ENCODE data around the gene ATP8A2. TPM values are rescaled to one million over a fixed set of nuclear protein-coding genes. Genes with fewer than 3 reads are reported as not detected.

The ATP8A2 gene
- polyA plus RNA-seq, 3 donors, result not detected

GRCh38 chr13:25645681-25646080 is 273.9 kb downstream of the ATP8A2 start:
- H3K4me2 ChIP-seq (replicated peaks; ENCODE audit: extremely low read depth, low read length, poor library complexity, severe bottlenecking), result no peak overlapping the region
- no peaks in the 10 kb centered on the region for H3K27me3 ChIP-seq (ENCODE audit: control insufficient read depth in 2 of 2, insufficient read depth in 2 of 2, low read length in 2 of 2)
- no peak overlapping the region for H3K27ac ChIP-seq (ENCODE audit: low read depth in 1 of 2, low read length in 2 of 2)
- peaks cover 4 to 10% of the 10 kb centered on the region in 2 donors for H3K9me3 ChIP-seq (replicated peaks in 1 of 2; ENCODE audit: control insufficient read depth in 1 of 2, insufficient read depth in 1 of 2, low read length in 2 of 2)
- H3K36me3 ChIP-seq (replicated peaks in 1 of 2; ENCODE audit: control insufficient read depth in 1 of 2, insufficient read depth in 2 of 2, low read length in 2 of 2), result no peaks in the 10 kb centered on the region
- Mint-ChIP-seq H3K4me3 (no peak overlapping the region), H3K27ac (no peak overlapping the region), H3K36me3 (no peaks in the 10 kb centered on the region), H3K27me3 (ENCODE audit: low read depth in 3 of 3) (peaks cover 0 to 2% (median 0%) of the 10 kb centered on the region in 3 donors), H3K4me1 (no peaks in the 10 kb centered on the region), H3K9me3 (peaks cover 5 to 21% (median 13%) of the 10 kb centered on the region in 7 donors)
- TF ChIP-seq CTCF (IDR thresholded peaks at IDR 0.05), result no peak
- H3K79me2 ChIP-seq (ENCODE audit: insufficient read depth, low read length), result no peaks in the 10 kb centered on the region
- H3K4me3 ChIP-seq (replicated peaks in 1 of 3; ENCODE audit: low read depth in 2 of 3, low read length in 3 of 3), result no peak overlapping the region
- DNase-seq, result no peak
- WGBS (ENCODE audit: insufficient coverage), result no CpG with 5 or more reads among the region's 1 CpG
- no peak overlapping the region for H2AFZ ChIP-seq (ENCODE audit: insufficient read depth, low read depth, low read length, poor library complexity, severe bottlenecking)
- no peaks in the 10 kb centered on the region for H3K4me1 ChIP-seq (ENCODE audit: control insufficient read depth in 1 of 2, insufficient read depth in 2 of 2, low read length in 2 of 2)
- H3K9ac ChIP-seq (ENCODE audit: insufficient read depth, low read length, poor library complexity, severe bottlenecking), result no peak overlapping the region
- intact Hi-C loops (cut with micrococcal nuclease), result no loop called here
- no peaks in the 10 kb centered on the region for H4K20me1 ChIP-seq (ENCODE audit: insufficient read depth, low read length)

- Mint-ChIP-seq H3K27ac (no peak overlapping the region), H3K4me3 (no peak overlapping the region), H3K9me3 (peaks cover 7 to 25% (median 12%) of the 10 kb centered on the region in 7 donors), H3K4me1 (no peaks in the 10 kb centered on the region), H3K36me3 (no peaks in the 10 kb centered on the region), H3K27me3 (ENCODE audit: low read depth in 3 of 3) (peaks cover 0 to 2% (median 0%) of the 10 kb centered on the region in 3 donors)
- intact Hi-C loops (cut with micrococcal nuclease), result no loop called here
- Histone ChIP-seq H3K36me3 (replicated peaks in 1 of 2; ENCODE audit: control insufficient read depth in 1 of 2, insufficient read depth in 2 of 2, low read length in 2 of 2) (no peaks in the 10 kb centered on the region), H2AFZ (ENCODE audit: insufficient read depth, low read depth, low read length, poor library complexity, severe bottlenecking) (no peak overlapping the region), H3K9ac (ENCODE audit: insufficient read depth, low read length, poor library complexity, severe bottlenecking) (no peak overlapping the region), H3K79me2 (ENCODE audit: insufficient read depth, low read length) (no peaks in the 10 kb centered on the region), H3K4me3 (replicated peaks in 1 of 3; ENCODE audit: low read depth in 2 of 3, low read length in 3 of 3) (no peak overlapping the region), H3K27ac (ENCODE audit: low read depth in 1 of 2, low read length in 2 of 2) (no peak overlapping the region), H3K9me3 (replicated peaks in 1 of 2; ENCODE audit: control insufficient read depth in 1 of 2, insufficient read depth in 1 of 2, low read length in 2 of 2) (peaks cover 4 to 10% of the 10 kb centered on the region in 2 donors), H3K27me3 (ENCODE audit: control insufficient read depth in 2 of 2, insufficient read depth in 2 of 2, low read length in 2 of 2) (no peaks in the 10 kb centered on the region), H3K4me1 (ENCODE audit: control insufficient read depth in 1 of 2, insufficient read depth in 2 of 2, low read length in 2 of 2) (no peaks in the 10 kb centered on the region), H4K20me1 (ENCODE audit: insufficient read depth, low read length) (no peaks in the 10 kb centered on the region), H3K4me2 (replicated peaks; ENCODE audit: extremely low read depth, low read length, poor library complexity, severe bottlenecking) (no peak overlapping the region)
- no peak for TF ChIP-seq CTCF (IDR thresholded peaks at IDR 0.05)
- no peak for DNase-seq
- WGBS (ENCODE audit: insufficient coverage), result no CpG with 5 or more reads among the region's 1 CpG
Observed at GRCh38 chr13:25649001-25649633, 277.3 kb downstream of the ATP8A2 start.

Measured in CD14-positive monocyte (primary cell).